GM21367 (cell line): ENCODE data around the gene TRABD2B.

Experiments
- ATAC-seq: cut with Tn5 transposase; IDR thresholded peaks from one replicate; pipeline ENCODE4 v1.9.1; 2021; ENCODE audit not compliant: unreplicated experiment

TRABD2B gene

DNA sequence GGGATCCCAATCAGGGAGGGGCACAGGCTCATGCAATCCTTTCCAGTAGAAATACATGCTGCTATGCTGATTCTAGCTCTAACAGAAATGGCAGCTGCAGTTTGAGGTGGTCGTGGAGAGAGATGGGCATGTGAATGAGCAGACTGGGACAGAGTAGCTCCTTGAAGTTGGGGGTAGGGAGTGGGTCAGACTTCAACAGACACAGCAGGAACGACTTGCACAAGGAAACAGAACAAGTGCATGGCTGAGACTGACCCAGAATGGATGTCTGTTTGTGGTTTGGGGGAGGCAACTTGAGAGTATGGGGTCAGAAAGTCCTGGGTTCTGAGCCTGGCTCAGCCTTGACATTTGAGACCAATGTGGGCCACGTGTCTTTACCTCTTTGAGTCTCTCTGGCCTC is 25.1 kb upstream of the TRABD2B start:
- ATAC-seq: no peak

DNA sequence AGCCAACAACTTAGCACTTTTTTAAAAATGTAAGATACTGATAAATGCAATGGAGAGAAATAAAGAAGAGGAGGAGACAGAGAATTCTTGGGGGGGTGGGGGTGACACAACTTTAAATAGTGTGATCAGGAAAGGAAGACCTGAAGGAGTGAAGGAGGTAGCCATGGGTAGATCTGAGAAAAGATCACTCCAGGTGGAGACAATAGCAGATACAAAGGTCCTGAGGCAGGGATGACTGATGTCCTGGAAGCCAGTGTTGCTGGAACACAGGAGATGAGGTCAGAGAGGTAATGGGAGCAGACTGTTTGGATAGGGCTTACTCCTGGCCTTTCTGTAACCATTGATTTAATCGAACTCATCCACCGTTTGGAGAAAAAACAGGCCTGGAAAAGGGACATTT is 24.6 kb upstream of the TRABD2B start:
- ATAC-seq: no peak

DNA sequence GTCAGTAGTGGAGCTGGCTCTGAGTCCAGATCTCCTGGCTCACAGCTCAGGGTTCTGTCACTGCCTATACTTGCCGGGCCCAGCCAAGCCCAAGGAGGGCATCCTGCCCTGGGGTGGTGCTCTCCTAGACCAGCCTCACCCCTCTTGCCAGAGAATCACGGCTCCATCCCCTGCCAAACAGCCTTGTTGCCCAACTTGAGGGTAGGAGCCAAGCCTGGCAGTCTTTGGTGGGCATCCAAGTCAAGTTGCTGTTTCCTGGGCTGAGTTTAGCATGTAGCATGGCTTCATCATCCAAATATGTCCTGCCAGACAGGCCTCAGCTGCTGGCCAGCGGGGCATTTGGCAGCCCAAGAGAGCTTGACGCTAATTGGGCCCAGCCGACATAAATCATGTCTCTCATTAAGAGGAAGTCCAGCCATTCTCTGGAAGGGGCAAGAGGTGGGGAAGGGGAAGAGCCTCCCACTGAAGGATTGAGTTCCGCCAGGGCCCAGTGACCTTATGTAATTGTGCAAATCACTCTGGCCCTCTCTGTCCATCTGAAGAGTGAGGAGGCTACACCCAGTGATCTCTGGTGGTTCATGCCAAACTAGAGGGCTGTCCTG is 22.6 kb upstream of the TRABD2B start:
- no peak for ATAC-seq

DNA sequence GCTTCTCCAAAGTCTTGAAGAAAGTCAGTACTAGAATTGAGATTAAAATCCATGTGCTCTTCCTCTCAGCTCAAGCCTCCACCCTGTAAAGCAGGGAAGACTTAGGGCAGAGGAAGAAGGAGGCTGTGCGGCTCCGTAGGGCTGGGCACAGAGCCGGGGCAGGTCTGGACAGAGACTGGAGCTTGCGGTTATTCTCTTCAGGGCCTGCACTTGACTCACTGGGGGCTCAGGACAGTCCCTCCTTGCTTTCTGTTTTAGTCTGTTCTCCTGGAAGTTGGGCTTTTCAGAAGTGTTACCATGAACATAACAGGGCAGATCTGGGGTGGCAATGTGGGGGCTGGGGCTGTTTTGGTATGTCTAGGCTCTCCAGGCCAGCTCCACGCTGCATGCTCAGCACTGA is 21.6 kb upstream of the TRABD2B start:
- ATAC-seq: no peak

DNA sequence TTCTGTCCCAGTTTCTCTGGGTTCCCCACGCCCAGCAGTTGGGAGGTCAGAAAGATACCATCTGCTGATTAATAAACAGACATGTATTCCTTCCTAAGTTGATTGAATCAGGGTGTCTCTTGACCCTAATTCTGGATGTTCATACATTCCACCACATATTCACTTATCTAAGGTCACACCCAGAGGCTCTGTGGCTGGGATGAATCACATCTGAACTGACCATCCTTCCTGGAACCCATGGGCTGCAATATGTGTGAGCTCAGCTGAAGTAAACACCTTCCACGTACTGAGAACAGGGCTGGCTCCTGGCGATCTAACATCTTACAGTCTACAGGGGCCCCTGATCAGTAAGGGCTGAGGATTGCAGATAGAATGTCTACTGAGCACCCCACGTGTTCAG is 20.5 kb upstream of the TRABD2B start:
- no peak for ATAC-seq

DNA sequence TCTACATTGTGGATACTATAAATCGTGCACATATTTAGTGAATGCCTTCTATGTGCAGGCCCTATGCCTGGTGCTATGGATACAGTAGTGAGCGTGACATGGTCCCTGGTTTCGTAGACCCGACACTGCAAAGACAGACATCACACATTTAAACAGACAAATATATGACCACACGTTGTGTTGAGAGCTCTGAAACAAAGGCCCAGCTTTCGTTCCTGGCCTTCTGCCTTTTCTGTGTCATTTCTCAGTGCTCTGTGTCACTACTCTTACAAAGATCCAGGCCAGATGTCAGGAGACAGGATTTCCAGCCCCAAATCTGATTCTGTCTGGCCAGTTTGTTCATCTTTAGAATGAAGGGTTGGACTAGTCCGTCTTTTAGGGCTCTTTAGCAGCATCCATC is 19.3 kb upstream of the TRABD2B start:
- no peak for ATAC-seq

DNA sequence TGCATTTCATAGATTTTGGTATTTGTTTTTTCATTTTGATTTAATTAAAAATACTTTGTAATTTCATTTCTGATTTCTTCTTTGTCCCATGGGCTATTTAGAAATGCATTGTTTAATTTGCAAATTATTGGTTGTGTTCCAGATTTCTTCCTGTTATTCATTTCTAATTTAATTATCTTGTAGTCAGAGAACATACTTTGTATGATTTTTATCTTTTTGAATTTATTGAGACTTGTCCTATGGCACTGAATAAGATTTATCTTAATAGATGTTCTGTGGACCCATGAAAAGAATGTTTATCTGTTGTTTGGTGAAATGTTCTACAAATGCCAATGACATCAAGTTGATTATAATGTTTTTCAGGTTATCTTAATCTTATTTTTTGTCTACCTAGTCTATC is 16.1 kb upstream of the TRABD2B start:
- ATAC-seq: no peak

DNA sequence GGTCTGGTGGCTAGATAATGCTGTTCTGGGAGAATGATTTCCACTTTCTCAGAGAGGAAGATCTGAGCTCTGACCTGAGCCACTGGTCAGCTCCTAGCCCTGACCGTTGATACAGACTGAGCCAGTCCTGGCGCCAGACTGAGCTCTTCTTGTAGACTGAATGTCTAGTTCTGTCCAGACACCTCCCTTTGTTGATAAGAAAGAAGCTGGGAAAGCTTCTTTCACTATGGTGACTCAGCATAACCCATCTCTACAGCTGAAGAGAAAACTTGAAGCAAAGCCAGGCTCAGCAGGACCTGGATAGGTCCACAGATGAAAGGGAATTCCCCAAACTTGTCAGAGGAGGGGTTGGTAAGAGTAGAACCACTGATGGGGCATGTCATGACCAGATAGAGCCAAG is 9.9 kb upstream of the TRABD2B start:
- no peak for ATAC-seq

DNA sequence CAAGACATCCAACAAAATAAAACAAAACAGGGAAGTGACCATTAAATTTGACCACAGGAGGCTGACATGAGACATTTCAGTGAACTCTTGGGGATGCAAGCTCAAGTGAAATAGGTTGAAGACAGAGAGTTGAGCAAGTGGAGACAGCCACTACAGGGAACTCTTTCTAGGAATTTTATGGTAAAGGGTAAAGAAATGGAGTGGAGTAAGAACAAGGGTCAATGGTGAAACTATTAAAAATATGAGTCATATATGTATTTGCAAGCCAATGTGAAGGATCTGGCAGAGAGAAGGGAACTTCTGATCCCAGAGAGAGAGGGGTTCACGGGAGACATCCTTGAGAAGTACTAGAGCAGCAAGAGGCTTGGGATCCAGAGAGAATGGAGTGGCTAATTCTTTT is 9.1 kb upstream of the TRABD2B start:
- no peak for ATAC-seq

DNA sequence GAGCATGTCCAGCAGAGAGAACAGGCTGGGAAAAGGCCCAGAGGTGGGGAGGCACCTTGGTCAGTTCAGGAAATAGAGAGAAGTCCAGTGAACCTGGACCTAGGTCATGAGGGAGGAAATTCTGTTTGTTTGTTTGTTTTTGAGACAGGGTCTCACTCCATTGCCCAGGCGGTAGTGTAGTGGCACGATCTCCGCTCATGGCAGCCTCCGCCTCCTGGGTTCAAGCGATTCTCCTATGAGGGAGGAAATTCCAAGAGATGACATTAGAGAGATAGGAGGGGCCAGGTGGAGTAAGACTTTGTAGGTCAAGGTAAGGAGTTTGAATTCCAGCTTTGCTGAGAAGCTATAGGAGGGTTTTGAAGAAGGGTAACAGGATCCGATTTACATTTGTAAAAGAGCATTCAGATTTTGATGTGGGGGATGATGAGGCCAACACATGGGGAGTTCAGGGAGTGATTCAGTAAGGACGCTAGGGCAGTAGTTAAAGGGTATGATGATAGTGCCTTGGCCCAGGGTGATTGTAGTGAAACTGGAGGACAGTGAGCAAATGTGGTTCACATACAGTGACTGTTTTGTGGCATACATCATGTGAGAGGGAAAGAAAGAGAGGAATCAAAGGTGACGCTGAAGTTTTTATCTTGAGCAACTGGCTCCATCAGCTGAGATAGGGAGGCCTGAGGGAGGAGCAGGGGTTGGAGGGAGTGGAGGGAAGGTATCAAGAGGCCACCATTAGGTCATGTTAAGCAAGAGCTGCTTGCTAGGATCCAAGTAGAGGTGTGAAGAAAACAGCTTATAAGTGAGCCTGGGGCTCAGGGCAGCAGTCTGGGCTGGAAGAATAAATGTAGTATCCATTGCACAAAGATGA is 8.3 kb upstream of the TRABD2B start:
- ATAC-seq: no peak

DNA sequence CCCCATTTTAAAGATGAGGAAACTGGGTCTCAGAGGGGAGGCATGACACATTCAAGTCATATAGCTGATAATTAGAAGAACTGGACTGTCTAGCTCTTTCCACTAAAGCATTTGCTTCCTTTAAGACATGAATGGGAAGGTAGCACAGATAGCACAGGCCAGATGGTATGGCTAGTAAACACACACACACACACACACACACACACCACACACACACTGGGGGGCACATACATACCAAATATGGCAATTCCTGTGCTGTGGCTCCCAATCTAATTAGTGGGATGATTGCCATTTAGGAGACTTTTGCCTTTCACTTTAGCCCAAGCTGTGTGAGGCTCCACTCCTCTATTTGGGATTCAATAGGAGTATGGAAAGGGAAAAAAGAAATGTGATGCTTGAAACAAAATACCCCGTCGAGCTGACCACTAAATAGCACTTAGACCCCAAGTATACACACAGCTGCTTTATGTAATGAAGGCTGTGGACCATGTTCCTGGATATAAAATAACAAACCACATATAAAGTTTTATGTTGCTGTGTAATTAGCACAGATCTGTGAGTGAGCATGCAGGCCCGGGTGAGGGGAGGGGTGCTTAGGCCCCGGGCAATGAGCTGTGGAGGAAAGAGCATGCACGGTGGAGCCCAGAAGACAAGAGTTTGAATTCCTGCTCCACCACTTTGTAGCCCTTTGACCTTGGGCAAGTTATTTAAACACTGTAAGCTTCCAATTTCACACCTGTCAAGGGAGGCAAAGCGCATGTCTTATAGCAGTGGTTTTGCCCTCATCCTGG is 6.8 kb upstream of the TRABD2B start:
- ATAC-seq: no peak

DNA sequence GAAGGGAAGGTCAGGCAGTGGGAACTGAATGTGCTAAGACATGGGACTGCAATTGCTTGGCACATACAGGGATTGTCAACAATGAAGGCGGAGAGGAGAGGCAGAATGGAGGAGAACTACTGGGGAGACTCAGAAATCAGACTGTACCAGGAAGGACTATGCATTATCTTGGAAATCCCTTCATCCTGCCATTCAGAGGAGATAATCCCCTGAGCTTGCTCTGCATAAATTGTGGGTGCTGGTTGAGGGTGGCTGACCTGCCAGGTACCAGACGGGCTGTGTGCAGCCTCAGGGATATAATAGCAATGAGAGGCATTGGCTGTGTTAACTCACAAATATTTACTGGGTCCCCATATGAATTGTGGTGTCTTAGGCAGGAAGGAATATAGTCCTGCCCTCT is 5.0 kb upstream of the TRABD2B start:
- no peak for ATAC-seq

DNA sequence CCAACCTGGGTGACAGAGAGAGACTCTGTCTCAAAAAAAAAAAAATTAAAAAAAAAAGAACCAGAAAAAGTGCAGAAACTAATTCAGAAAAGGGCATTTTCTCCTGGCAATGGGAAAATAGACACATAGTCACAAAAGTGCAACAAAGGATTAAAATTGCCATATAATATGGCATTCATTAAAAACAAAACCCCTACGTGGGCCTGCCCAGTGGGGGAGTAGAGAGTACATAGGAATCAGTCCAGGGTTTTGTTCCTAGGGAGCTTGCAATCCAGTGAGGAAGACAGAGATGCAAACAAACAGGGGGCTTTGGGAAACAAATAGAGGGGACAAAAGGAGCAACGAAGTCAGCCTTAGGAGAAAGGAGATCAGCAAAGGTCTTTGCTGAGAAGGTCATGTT is 4.5 kb upstream of the TRABD2B start:
- no peak for ATAC-seq

DNA sequence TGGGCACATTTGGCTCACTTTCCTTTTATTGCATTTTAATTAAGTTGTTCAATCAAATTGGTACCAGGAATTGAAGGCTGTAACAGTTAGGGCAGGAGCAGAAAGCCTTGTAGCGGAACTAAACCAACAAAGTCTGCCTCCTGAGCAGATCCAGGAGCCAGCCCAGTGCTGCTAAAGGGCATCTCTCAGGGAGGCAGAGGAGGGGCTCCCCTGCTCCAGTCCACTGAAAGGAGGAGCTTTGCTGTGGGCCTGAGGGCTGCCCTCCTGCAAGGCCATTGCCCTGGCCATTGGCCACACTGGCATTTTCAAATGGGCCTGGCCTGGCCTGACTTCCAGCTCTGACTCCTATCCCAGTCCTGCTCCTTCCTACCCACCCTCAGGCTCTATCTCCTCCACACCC is 3.7 kb upstream of the TRABD2B start:
- ATAC-seq: no peak

DNA sequence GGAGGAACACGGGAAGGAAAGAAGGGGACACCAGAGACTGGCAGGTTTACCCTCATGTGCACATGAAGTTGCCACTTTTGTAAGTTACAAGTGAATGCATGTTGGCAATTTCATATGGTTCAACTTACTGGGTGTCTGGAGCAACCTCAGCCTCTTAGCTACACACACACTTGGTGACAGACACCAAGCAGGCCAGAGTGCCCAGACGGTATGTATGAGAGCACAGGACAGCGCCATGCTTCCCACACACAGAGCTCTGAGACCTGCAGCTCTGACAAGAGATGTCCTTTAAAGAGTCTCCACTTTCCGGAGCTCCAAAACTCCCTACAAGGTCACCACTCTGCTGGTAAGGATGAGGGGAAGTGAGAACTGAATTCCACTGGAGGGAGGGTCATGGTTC is 1.9 kb upstream of the TRABD2B start:
- no peak for ATAC-seq

DNA sequence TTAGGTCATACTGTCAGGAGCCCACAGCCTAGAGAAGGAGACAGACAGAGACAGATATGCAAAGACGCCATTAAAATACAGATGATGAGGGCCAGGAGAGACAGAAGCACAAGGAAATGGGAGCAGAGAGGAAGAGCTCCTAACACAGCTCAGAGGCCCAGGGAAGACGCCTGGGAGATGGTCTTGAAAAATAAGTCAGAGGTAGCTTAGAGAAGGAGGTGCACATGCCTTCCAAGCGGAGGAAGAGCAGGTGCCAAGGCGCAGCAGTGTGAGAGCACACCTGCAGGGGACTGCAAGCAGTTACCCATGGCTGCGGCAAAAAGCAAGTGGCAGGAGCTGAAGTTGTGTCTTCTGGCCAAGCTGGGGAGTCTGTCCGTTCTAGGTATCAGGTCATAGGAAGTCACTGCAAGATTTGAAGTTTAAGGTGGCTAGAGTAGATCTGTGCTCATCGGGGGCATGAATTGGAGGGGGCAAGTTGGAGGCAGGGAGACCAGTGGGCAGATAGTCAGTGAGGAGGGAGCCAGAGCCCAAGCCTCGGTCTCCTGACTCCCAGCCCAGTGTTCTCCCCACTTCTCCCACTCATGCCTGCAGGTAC is 1.3 kb upstream of the TRABD2B start:
- no peak for ATAC-seq

DNA sequence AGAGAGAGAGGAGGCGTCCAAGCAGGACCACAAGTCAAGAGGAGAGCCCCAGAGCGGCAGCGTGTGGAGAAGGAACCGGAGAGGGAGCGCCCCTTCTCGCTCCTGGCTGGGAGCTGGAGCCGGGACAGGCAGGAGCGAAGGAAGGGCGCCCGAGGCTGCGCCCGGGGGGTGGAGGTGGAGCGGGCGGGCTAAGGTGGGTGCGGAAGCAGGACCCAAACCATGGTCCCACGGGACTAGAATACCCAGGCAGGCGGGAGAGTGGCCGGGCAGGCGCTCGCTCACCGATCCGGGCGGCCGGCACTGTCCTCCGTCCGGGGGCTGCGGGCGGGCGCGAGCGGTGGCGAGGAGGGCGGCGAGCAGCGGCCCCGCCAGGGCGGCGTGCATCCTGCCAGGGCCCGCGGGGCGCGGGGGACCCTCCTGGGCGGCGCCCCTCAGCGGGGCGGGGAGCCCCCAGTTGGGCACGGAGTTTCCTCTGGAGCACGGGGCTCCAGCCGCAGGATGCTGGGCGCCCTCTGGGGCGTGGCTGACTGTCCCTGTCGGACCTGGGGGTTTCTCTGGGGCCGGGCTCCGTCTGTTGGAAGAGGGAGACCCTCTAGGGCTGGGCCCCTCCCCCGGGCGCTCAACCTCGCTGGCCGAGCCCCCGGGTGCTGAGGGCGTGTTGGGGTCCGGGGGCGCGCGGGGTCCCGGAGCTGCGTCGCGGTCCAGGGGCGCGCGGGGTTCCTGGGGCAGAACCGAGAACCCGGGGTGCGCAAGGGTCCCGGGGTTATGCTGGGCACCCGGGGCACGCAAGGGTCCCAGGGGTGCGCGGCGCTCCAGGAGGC is 569 bp downstream of the TRABD2B start:
- ATAC-seq: no peak

DNA sequence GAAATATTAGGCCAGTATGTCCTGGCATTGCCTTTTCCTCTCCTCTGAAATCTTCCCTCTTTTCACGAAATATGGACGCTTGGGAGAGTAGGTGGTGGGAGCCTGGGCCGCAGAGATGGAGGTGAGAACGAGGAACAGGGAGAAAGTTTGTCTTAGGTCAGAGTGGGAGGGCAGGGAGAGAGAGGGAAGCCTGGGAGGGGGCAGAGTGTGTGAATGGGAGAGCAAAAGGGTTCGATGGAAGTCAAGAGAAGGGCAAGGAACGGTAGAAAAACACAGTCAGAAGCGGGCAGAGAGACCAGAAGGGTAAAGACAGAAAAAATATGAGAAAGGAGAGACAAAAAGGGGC is 1.2 kb downstream of the TRABD2B start:
- ATAC-seq: no peak

DNA sequence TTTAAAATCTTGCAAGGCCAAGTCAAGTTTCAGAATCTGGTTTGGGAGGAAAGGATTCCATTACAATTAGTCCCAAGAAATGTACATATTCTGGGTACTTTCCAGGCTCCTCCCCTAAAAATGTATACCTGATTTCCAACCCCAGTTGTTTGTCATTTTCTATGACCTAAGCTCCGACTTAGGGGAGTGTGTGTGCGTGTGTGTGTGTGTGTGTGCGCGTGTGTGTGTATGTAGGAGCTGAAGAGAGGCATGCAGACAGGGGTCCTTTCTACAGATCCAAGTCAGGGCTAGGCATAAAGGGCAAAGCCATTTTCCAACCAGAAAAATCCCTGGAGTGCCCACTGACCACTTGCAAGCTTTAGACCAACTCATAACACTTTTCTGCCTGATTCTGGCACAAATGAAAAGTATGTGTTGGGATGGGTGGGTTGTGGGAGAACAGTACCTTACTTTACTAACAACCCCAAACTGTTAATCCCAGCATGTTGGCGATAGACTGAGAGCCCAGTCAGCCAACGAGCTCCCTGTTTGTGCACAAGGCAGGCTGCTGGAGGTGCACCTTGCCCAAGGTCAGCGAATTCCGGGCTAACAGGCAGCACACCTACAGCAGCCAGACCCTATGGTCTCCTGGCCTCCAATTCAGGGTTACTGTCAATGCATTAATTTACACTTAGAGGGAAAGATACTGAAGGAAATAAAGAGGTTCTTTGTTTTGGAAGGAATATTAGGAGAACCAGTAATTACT is 1.7 kb downstream of the TRABD2B start:
- ATAC-seq: no peak
